ENCODE results near the gene USP40. TPM values are rescaled to one million over a fixed set of nuclear protein-coding genes. Genes with fewer than 3 reads are reported as not detected.

The USP40 gene
- total RNA-seq, 1 experiment from 2014 or later: 34.9 TPM

- H3K36me3 ChIP-seq (ENCODE audit: control insufficient read depth in 1 of 2, insufficient read depth in 2 of 2, low read length in 2 of 2): peaks cover 17 to 19% of the 10 kb centered on the region in 2 experiments
- no peak overlapping the region for H3K4me2 ChIP-seq (ENCODE audit: low read length)
- BruUV-seq (replicated peaks): no TSS peak
- no peak overlapping the region for H3K4me3 ChIP-seq (replicated peaks in 1 of 2; ENCODE audit: low read depth in 1 of 2, low read length in 2 of 2)
- RAD21 ChIA-PET (ENCODE audit: low non-redundant PET in 1 of 2, low total read pairs in 2 of 2, uncharacterized antibody in 2 of 2, unreplicated experiment in 2 of 2): no interaction called here
- H3K79me2 ChIP-seq (ENCODE audit: insufficient read depth, low read length): no peaks in the 10 kb centered on the region
- H4K20me1 ChIP-seq (ENCODE audit: insufficient read depth): no peaks in the 10 kb centered on the region
- DNase-seq (ENCODE audit: low read depth, low spot score) (no peak), ATAC-seq (no peak)
- H3K9me2 ChIP-seq (ENCODE audit: insufficient read depth): no peaks in the 10 kb centered on the region
- H3K9me3 ChIP-seq (ENCODE audit: control insufficient read depth in 1 of 2, insufficient read depth in 1 of 2, low read depth in 1 of 2, low read length in 2 of 2): no peaks in the 10 kb centered on the region
- H2AFZ ChIP-seq (ENCODE audit: low read depth, low read length, poor library complexity, severe bottlenecking): no peak overlapping the region
- POLR2A ChIA-PET: no interaction called here
- H3K9ac ChIP-seq (ENCODE audit: low read length): no peak overlapping the region
- intact Hi-C loops (cut with micrococcal nuclease): no loop called here
- H3K4me1 ChIP-seq (ENCODE audit: control insufficient read depth in 1 of 2, insufficient read depth in 2 of 2, low read length in 2 of 2): no peaks in the 10 kb centered on the region
- CTCF ChIA-PET: no interaction called here
- H3K27me3 ChIP-seq (ENCODE audit: insufficient read depth, low read length): no peaks in the 10 kb centered on the region
- H3K27ac ChIP-seq (ENCODE audit: low read depth, low read length): no peak overlapping the region
- TF ChIP-seq, protein P1, sequence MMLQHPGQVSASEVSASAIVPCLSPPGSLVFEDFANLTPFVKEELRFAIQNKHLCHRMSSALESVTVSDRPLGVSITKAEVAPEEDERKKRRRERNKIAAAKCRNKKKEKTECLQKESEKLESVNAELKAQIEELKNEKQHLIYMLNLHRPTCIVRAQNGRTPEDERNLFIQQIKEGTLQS (IDR thresholded peaks at IDR 0.05): no peak
- TF ChIP-seq CTCF (IDR thresholded peaks at IDR 0.05 in 2 of 3, conservative IDR thresholded peaks at IDR 0.05 in 1 of 3; ENCODE audit: borderline replicate concordance in 1 of 3, insufficient read depth in 1 of 3, low read depth in 2 of 3, low read length in 2 of 3) (no peak), RAD21 (IDR thresholded peaks at IDR 0.05; ENCODE audit: low read depth) (no peak), POLR2A (IDR thresholded peaks at IDR 0.05; ENCODE audit: borderline replicate concordance, extremely low read depth, insufficient read depth, insufficient read length) (no peak)
Observed at GRCh38 chr2:233461481-233461891, 105.1 kb downstream of the USP40 start.

- ChIA-PET POLR2A (no interaction called here), RAD21 (ENCODE audit: low non-redundant PET in 1 of 2, low total read pairs in 2 of 2, uncharacterized antibody in 2 of 2, unreplicated experiment in 2 of 2) (no interaction called here), CTCF (no interaction called here)
- Histone ChIP-seq H2AFZ (ENCODE audit: low read depth, low read length, poor library complexity, severe bottlenecking) (no peak overlapping the region), H3K9me3 (ENCODE audit: control insufficient read depth in 1 of 2, insufficient read depth in 1 of 2, low read depth in 1 of 2, low read length in 2 of 2) (no peaks in the 10 kb centered on the region), H3K27me3 (ENCODE audit: insufficient read depth, low read length) (no peaks in the 10 kb centered on the region), H3K79me2 (ENCODE audit: insufficient read depth, low read length) (no peaks in the 10 kb centered on the region), H3K9me2 (ENCODE audit: insufficient read depth) (no peaks in the 10 kb centered on the region), H3K4me2 (ENCODE audit: low read length) (no peak overlapping the region), H3K9ac (ENCODE audit: low read length) (no peak overlapping the region), H3K4me3 (replicated peaks in 1 of 2; ENCODE audit: low read depth in 1 of 2, low read length in 2 of 2) (no peak overlapping the region), H4K20me1 (ENCODE audit: insufficient read depth) (no peaks in the 10 kb centered on the region), H3K4me1 (ENCODE audit: control insufficient read depth in 1 of 2, insufficient read depth in 2 of 2, low read length in 2 of 2) (no peaks in the 10 kb centered on the region), H3K36me3 (ENCODE audit: control insufficient read depth in 1 of 2, insufficient read depth in 2 of 2, low read length in 2 of 2) (peaks cover 21 to 24% of the 10 kb centered on the region in 2 experiments), H3K27ac (ENCODE audit: low read depth, low read length) (no peak overlapping the region)
- BruUV-seq (replicated peaks): no TSS peak
- DNase-seq (ENCODE audit: low read depth, low spot score) (no peak), ATAC-seq (no peak)
- TF ChIP-seq, protein P2, sequence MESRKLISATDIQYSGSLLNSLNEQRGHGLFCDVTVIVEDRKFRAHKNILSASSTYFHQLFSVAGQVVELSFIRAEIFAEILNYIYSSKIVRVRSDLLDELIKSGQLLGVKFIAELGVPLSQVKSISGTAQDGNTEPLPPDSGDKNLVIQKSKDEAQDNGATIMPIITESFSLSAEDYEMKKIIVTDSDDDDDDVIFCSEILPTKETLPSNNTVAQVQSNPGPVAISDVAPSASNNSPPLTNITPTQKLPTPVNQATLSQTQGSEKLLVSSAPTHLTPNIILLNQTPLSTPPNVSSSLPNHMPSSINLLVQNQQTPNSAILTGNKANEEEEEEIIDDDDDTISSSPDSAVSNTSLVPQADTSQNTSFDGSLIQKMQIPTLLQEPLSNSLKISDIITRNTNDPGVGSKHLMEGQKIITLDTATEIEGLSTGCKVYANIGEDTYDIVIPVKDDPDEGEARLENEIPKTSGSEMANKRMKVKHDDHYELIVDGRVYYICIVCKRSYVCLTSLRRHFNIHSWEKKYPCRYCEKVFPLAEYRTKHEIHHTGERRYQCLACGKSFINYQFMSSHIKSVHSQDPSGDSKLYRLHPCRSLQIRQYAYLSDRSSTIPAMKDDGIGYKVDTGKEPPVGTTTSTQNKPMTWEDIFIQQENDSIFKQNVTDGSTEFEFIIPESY (IDR thresholded peaks at IDR 0.05; ENCODE audit: extremely low read depth, insufficient replicate concordance, low read length): no peak
- TF ChIP-seq, protein P3, sequence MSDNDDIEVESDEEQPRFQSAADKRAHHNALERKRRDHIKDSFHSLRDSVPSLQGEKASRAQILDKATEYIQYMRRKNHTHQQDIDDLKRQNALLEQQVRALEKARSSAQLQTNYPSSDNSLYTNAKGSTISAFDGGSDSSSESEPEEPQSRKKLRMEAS (IDR thresholded peaks at IDR 0.05): no peak
- TF ChIP-seq ELF1 (IDR thresholded peaks at IDR 0.05; ENCODE audit: borderline replicate concordance, low read depth) (no peak), YY1 (IDR thresholded peaks at IDR 0.05; ENCODE audit: extremely low read depth, insufficient replicate concordance, low read depth, low read length) (no peak), EZH2 (IDR thresholded peaks at IDR 0.05) (no peak), CEBPB (IDR thresholded peaks at IDR 0.05; ENCODE audit: low read depth) (no peak), EGR1 (IDR thresholded peaks at IDR 0.05; ENCODE audit: low read depth) (no peak), CBX3 (IDR thresholded peaks at IDR 0.05; ENCODE audit: low read depth) (no peak), POLR2A (IDR thresholded peaks at IDR 0.05; ENCODE audit: borderline replicate concordance, extremely low read depth, insufficient read depth, insufficient read length) (no peak), EZH2phosphoT487 (IDR thresholded peaks at IDR 0.05; ENCODE audit: borderline replicate concordance) (no peak), SP1 (IDR thresholded peaks at IDR 0.05; ENCODE audit: low read depth) (no peak)
- intact Hi-C loops (cut with micrococcal nuclease): no loop called here
Observed at GRCh38 chr2:233460726-233461441, 105.7 kb downstream of the USP40 start.

Measured in HCT116 (cell line).